ENCODE measurements around the gene CLASP1.
"Not testable (repeated sequence)": the region's sequence is repeated elsewhere in the genome, so short reads cannot be mapped to it uniquely, and the experiment has no call there.

CLASP1 gene

GRCh38 chr2:121377646-121378045 is 271.6 kb downstream of the CLASP1 start:
- no peak for ATAC-seq
- no peak for TF ChIP-seq POU6F1 (CRISPR knock-in tag; IDR thresholded peaks at IDR 0.05; ENCODE audit: borderline replicate concordance, low read depth)
- TF ChIP-seq BACH2 (CRISPR knock-in tag; IDR thresholded peaks at IDR 0.05; ENCODE audit: borderline replicate concordance) = no peak
- no peak for TF ChIP-seq PATZ1 (CRISPR knock-in tag; IDR thresholded peaks at IDR 0.05; ENCODE audit: borderline replicate concordance)
- TF ChIP-seq SNAI2 (CRISPR knock-in tag; IDR thresholded peaks at IDR 0.05) = no peak
- no peak for TF ChIP-seq TCF4 (CRISPR knock-in tag; IDR thresholded peaks at IDR 0.05; ENCODE audit: borderline replicate concordance)
- no peak for TF ChIP-seq ZNF8 (CRISPR knock-in tag; IDR thresholded peaks at IDR 0.05)
- no peak for TF ChIP-seq CSRNP3 (CRISPR knock-in tag; IDR thresholded peaks at IDR 0.05)
- TF ChIP-seq ZFP30 (CRISPR knock-in tag; IDR thresholded peaks at IDR 0.05) = no peak
- no peak for TF ChIP-seq RARB (CRISPR knock-in tag; IDR thresholded peaks at IDR 0.05)
- TF ChIP-seq TOX (CRISPR knock-in tag; IDR thresholded peaks at IDR 0.05; ENCODE audit: borderline replicate concordance) = no peak
- no peak for TF ChIP-seq OSR1 (CRISPR knock-in tag; IDR thresholded peaks at IDR 0.05)
- no peak for TF ChIP-seq ZFP3 (CRISPR knock-in tag; IDR thresholded peaks at IDR 0.05)
- no peak for TF ChIP-seq CREB5 (CRISPR knock-in tag; IDR thresholded peaks at IDR 0.05; ENCODE audit: low read depth)

GRCh38 chr2:121376535-121377250 is 272.6 kb downstream of the CLASP1 start:
- no peak for ATAC-seq
- no peak for TF ChIP-seq ZNF565 (CRISPR knock-in tag; conservative IDR thresholded peaks at IDR 0.05; ENCODE audit: low read depth)
- no peak for TF ChIP-seq PPARA (CRISPR knock-in tag; IDR thresholded peaks at IDR 0.05; ENCODE audit: borderline replicate concordance)
- TF ChIP-seq RARB (CRISPR knock-in tag; IDR thresholded peaks at IDR 0.05) = no peak
- TF ChIP-seq ZNF70 (CRISPR knock-in tag; IDR thresholded peaks at IDR 0.05) = no peak

- TF ChIP-seq ISL1 (CRISPR knock-in tag; IDR thresholded peaks at IDR 0.05) (peak; percentile 95), TSHZ2 (CRISPR knock-in tag; IDR thresholded peaks at IDR 0.05) (no peak)
- no peak for ATAC-seq
Observed at GRCh38 chr2:121375621-121376159, 273.6 kb downstream of the CLASP1 start.

- not testable (repeated sequence) for ATAC-seq
Observed at GRCh38 chr2:121374412-121375075, 274.7 kb downstream of the CLASP1 start.

All from SK-N-SH treated with all-trans-retinoic acid at 6 μM for 48 hours (cell line).